Neural cell (in vitro differentiated cells): ENCODE data around the gene NSF. TPM values are rescaled to one million over a fixed set of nuclear protein-coding genes. Genes with fewer than 3 reads are reported as not detected.

ENCODE experiments used
- H2AFZ ChIP-seq: fragments of 200-600, 300-800 bp; sonication (generic), shearing (Covaris generic); 2 replicates; pipeline ENCODE4 v1.6.0; 2014; ENCODE audit warnings: low read depth, mild to moderate bottlenecking, antibody characterized with exemption, low read length, moderate library complexity
- H3F3A ChIP-seq: fragments of 200-600 bp; shearing (Covaris generic); 2 replicates; pipeline ENCODE4 v1.6.1; 2016; ENCODE audit warnings: mild to moderate bottlenecking, moderate library complexity, mixed read lengths, antibody characterized with exemption, low read length; ENCODE audit not compliant: insufficient read depth, poor library complexity, severe bottlenecking
- H3K27ac ChIP-seq: fragments of 200-600, 300-800 bp; sonication (generic), shearing (Covaris generic); 2 replicates; pipeline ENCODE4 v1.5.1; 2014; ENCODE audit warnings: mild to moderate bottlenecking, low read length, moderate library complexity
- H3K27me3 ChIP-seq: fragments of 300-800, 200-600 bp; sonication (generic), shearing (Covaris generic); 2 replicates; pipeline ENCODE4 v1.6.0; 2014; ENCODE audit warnings: mild to moderate bottlenecking, low read depth, low read length, moderate library complexity; ENCODE audit not compliant: insufficient read depth
- H3K36me3 ChIP-seq: fragments of 300-800, 200-600 bp; sonication (generic), shearing (Covaris generic); 2 replicates; pipeline ENCODE4 v1.5.1; 2014; ENCODE audit warnings: mild to moderate bottlenecking, antibody characterized with exemption, low read length, moderate library complexity; ENCODE audit not compliant: insufficient read depth
- H3K4me2 ChIP-seq: fragments of 300-800, 200-600 bp; sonication (generic), shearing (Covaris generic); 2 replicates; pipeline ENCODE4 v1.6.0; 2014; ENCODE audit warnings: mild to moderate bottlenecking, low read length
- H3K4me3 ChIP-seq: fragments of 300-800, 200-600 bp; sonication (generic), shearing (Covaris generic); 2 replicates; pipeline ENCODE4 v1.5.1; 2014; ENCODE audit warnings: mild to moderate bottlenecking, low read length, moderate library complexity
- H3K79me2 ChIP-seq: fragments of 200-600 bp; shearing (Covaris generic); replicated peaks from 2 replicates; pipeline ENCODE4 v1.6.0; 2014; ENCODE audit warnings: mild to moderate bottlenecking, low read length, moderate library complexity; ENCODE audit not compliant: insufficient read depth
- H3K9ac ChIP-seq: fragments of 300-800, 200-600 bp; sonication (generic), shearing (Covaris generic); 2 replicates; pipeline ENCODE4 v1.6.1; 2016; ENCODE audit warnings: mild to moderate bottlenecking, low read length, mixed read lengths
- H3K9me2 ChIP-seq: fragments of 200-600 bp; shearing (Covaris generic); 2 replicates; pipeline ENCODE4 v1.6.1; 2016; ENCODE audit warnings: mild to moderate bottlenecking, low read length, mixed read lengths; ENCODE audit not compliant: insufficient read depth
- H3K9me3 ChIP-seq: fragments of 200-600, 300-800 bp; sonication (generic), shearing (Covaris generic); 2 replicates; pipeline ENCODE4 v1.6.1; 2016; ENCODE audit warnings: mild to moderate bottlenecking, mixed run types, low read length, moderate library complexity, mixed read lengths
- H4K20me1 ChIP-seq: fragments of 200-600 bp; shearing (Covaris generic); 2 replicates; pipeline ENCODE4 v1.6.1; 2016; ENCODE audit warnings: mild to moderate bottlenecking, mixed run types; ENCODE audit not compliant: insufficient read depth
- CTCF ChIP-seq: fragments of 450-650 bp; IDR thresholded peaks from 2 replicates; pipeline ENCODE4 v1.5.1; 2014; ENCODE audit warnings: antibody characterized with exemption, mild to moderate bottlenecking, moderate library complexity; ENCODE audit not compliant: poor library complexity, severe bottlenecking
- EP300 ChIP-seq: fragments of 450-650 bp; conservative IDR thresholded peaks from 2 replicates; pipeline ENCODE4 v1.6.1; 2014; ENCODE audit warnings: antibody characterized with exemption, mild to moderate bottlenecking, moderate library complexity; ENCODE audit not compliant: poor library complexity, severe bottlenecking
- EZH2 ChIP-seq: fragments of 200-600, 300-800 bp; shearing (Covaris generic), sonication (generic); IDR thresholded peaks from 2 replicates; pipeline ENCODE4 v1.6.1; 2014; ENCODE audit warnings: antibody characterized with exemption, low read length, borderline replicate concordance, mild to moderate bottlenecking; ENCODE audit not compliant: insufficient read depth, poor library complexity, severe bottlenecking
- MXI1 ChIP-seq: fragments of 450-650 bp; conservative IDR thresholded peaks from 2 replicates; pipeline ENCODE4 v1.6.1; 2014; ENCODE audit warnings: antibody characterized with exemption, mild to moderate bottlenecking; ENCODE audit not compliant: poor library complexity, severe bottlenecking
- POLR2AphosphoS5 ChIP-seq: IDR thresholded peaks from 2 replicates; pipeline ENCODE4 v1.6.1; 2012
- RAD21 ChIP-seq: fragments of 450-650 bp; conservative IDR thresholded peaks from 2 replicates; pipeline ENCODE4 v1.6.1; 2014; ENCODE audit warnings: antibody characterized with exemption, mild to moderate bottlenecking, moderate library complexity
- REST ChIP-seq: IDR thresholded peaks from 2 replicates; pipeline ENCODE4 v1.6.1; 2012; ENCODE audit warnings: borderline replicate concordance
- SMC3 ChIP-seq: fragments of 450-650 bp; conservative IDR thresholded peaks from 2 replicates; pipeline ENCODE4 v1.6.1; 2014; ENCODE audit warnings: antibody characterized with exemption, mild to moderate bottlenecking, moderate library complexity; ENCODE audit not compliant: poor library complexity
- TAF1 ChIP-seq: IDR thresholded peaks from 2 replicates; pipeline ENCODE4 v1.6.1; 2012; ENCODE audit warnings: low read depth
- polyA plus RNA-seq: library from polyadenylated mRNA; depleted of rRNA; stranded (reverse); fragments of >200 nt; gene quantifications from 2 replicates; pipeline ENCODE4 v1.2.3, GENCODE V29; 2014

NSF gene
- polyA plus RNA-seq, 1 donor from 2014 or later = 98.6 TPM

GRCh38 chr17:46773676-46774075 is 183.2 kb downstream of the NSF start:
- Histone ChIP-seq H3K9me3 (no peaks in the 10 kb centered on the region), H3K27me3 (peaks cover 5% of the 10 kb centered on the region), H3K27ac (no peak overlapping the region), H3K9me2 (no peaks in the 10 kb centered on the region), H4K20me1 (no peaks in the 10 kb centered on the region), H2AFZ (no peak overlapping the region), H3K9ac (no peak overlapping the region), H3K36me3 (no peaks in the 10 kb centered on the region), H3K4me3 (no peak overlapping the region), H3K4me2 (no peak overlapping the region), H3K79me2 (no peaks in the 10 kb centered on the region), H3F3A (no peaks in the 10 kb centered on the region)
- TF ChIP-seq EZH2 (no peak), REST (no peak), MXI1 (no peak), SMC3 (no peak), CTCF (no peak), TAF1 (no peak), EP300 (no peak), POLR2AphosphoS5 (no peak), RAD21 (no peak)

GRCh38 chr17:46774108-46774737 is 183.8 kb downstream of the NSF start:
- no peaks in the 10 kb centered on the region for H3K9me3 ChIP-seq
- no peak overlapping the region for H3K4me2 ChIP-seq
- no peak overlapping the region for H3K4me3 ChIP-seq
- peaks cover 5% of the 10 kb centered on the region for H3K27me3 ChIP-seq
- no peaks in the 10 kb centered on the region for H4K20me1 ChIP-seq
- TF ChIP-seq EZH2 (no peak), MXI1 (no peak), SMC3 (no peak), POLR2AphosphoS5 (no peak), RAD21 (no peak), REST (no peak)
- H3K27ac ChIP-seq = no peak overlapping the region
- no peaks in the 10 kb centered on the region for H3K79me2 ChIP-seq
- no peak overlapping the region for H3K9ac ChIP-seq
- no peaks in the 10 kb centered on the region for H3K36me3 ChIP-seq
- no peaks in the 10 kb centered on the region for H3K9me2 ChIP-seq
- no peaks in the 10 kb centered on the region for H3F3A ChIP-seq
- H2AFZ ChIP-seq = no peak overlapping the region
